ENCODE data around the gene AOC2. TPM values are rescaled to one million over a fixed set of nuclear protein-coding genes. Genes with fewer than 3 reads are reported as not detected.

AOC2 gene
- total and polyA plus RNA-seq, 2 of the 8 experiments (the other 6 are each of a cell fraction or from before 2014, with no cell fraction given), result 4.2 to 4.7 TPM

GRCh38 chr17:42845918-42846593 is 1.7 kb downstream of the AOC2 start:
- CTCF ChIA-PET (ENCODE audit: partially characterized antibody), result interaction anchor here (0.7 to 8.9 kb wide), 14 partner anchors 9 to 130 kb away, joined by 3 to 141 read pairs (median 5); no protein-coding TSS in a partner anchor

More at GRCh38 chr17:42845918-42846593, 1.7 kb downstream of the AOC2 start:
- Histone ChIP-seq H2BK5ac (ENCODE audit: low read depth, low read length) (no peak overlapping the region), H3K14ac (ENCODE audit: insufficient read length) (no peak overlapping the region), H3K23me2 (ENCODE audit: low read depth, low read length) (no peaks in the 10 kb centered on the region), H3K79me2 (ENCODE audit: control insufficient read depth in 1 of 2, insufficient read depth in 2 of 2, low read length in 2 of 2) (no peaks in the 10 kb centered on the region), H3K27ac (ENCODE audit: low read depth, low read length) (no peak overlapping the region), H2BK12ac (ENCODE audit: low read depth, low read length) (no peak overlapping the region), H3K18ac (ENCODE audit: extremely low read depth, low read length) (no peak overlapping the region), H3K36me3 (ENCODE audit: control insufficient read depth in 2 of 4, insufficient read depth in 4 of 4, low read length in 3 of 4) (peaks cover 21 to 44% (median 33%) of the 10 kb centered on the region in 4 experiments), H2BK20ac (ENCODE audit: low read length) (no peak overlapping the region), H3K23ac (ENCODE audit: insufficient read length) (no peak overlapping the region), H4K5ac (ENCODE audit: insufficient read length, low read depth, low read length) (no peak overlapping the region), H3K27me3 (replicated peaks in 1 of 4; ENCODE audit: control insufficient read depth in 3 of 4, extremely low read depth in 1 of 4, insufficient read depth in 3 of 4, low read length in 3 of 4) (no peaks in the 10 kb centered on the region; a peak in 1 of 7 replicates), H2BK15ac (ENCODE audit: low read length) (no peak overlapping the region), H3K56ac (replicated peaks; ENCODE audit: insufficient read length, low read depth, low read length) (no peak overlapping the region), H3K9me3 (ENCODE audit: insufficient read depth in 2 of 2, low read depth in 1 of 2, low read length in 1 of 2) (no peaks in the 10 kb centered on the region), H3K9ac (replicated peaks in 1 of 4; ENCODE audit: extremely low read depth in 1 of 4, low read depth in 3 of 4, low read length in 3 of 4) (no peak overlapping the region), H3K4me2 (ENCODE audit: insufficient read depth in 1 of 2, low read depth in 2 of 2, low read length in 2 of 2) (no peak overlapping the region), H4K8ac (ENCODE audit: extremely low read depth, insufficient read depth, low read length) (no peak overlapping the region; the same call in 1 of the 2 replicates), H2BK120ac (replicated peaks; ENCODE audit: low read depth, low read length) (no peak overlapping the region), H4K91ac (replicated peaks; ENCODE audit: insufficient read length, low read length) (no peak overlapping the region), H3K4me3 (ENCODE audit: extremely low read depth in 1 of 4, insufficient read depth in 2 of 4, low read depth in 3 of 4, low read length in 4 of 4) (no peak overlapping the region), H4K20me1 (replicated peaks in 1 of 2; ENCODE audit: control insufficient read depth in 1 of 2, insufficient read depth in 2 of 2, low read length in 2 of 2) (peaks cover 13 to 19% of the 10 kb centered on the region in 2 experiments), H2AK5ac (ENCODE audit: low read depth, low read length) (no peak overlapping the region), H3K4me1 (replicated peaks in 1 of 4; ENCODE audit: control insufficient read depth in 3 of 4, insufficient read depth in 4 of 4, low read length in 3 of 4) (no peaks in the 10 kb centered on the region; a peak in 1 of 7 replicates), H2AFZ (ENCODE audit: low read length) (no peak overlapping the region), H3K4ac (replicated peaks; ENCODE audit: insufficient read length, low read depth, low read length) (no peak overlapping the region), H3K79me1 (ENCODE audit: low read depth, low read length) (no peaks in the 10 kb centered on the region)
- FAIRE-seq (no peak), DNase-seq (ENCODE audit: low read depth in 1 of 2, low spot score in 2 of 2) (no peak)
- POLR2A ChIA-PET (ENCODE audit: partially characterized antibody), result interaction anchor here (0.5 to 10.4 kb wide), 19 partner anchors 9 to 168 kb away, joined by 3 to 111 read pairs (median 4); partner anchors contain the start of genes PSME3 and RPL27
- peak; percentile 25; the same call in 1 of the 2 replicates for TF ChIP-seq POLR2AphosphoS5 (IDR thresholded peaks at IDR 0.05; ENCODE audit: low read depth, low read length)
- TF ChIP-seq, protein P1, sequence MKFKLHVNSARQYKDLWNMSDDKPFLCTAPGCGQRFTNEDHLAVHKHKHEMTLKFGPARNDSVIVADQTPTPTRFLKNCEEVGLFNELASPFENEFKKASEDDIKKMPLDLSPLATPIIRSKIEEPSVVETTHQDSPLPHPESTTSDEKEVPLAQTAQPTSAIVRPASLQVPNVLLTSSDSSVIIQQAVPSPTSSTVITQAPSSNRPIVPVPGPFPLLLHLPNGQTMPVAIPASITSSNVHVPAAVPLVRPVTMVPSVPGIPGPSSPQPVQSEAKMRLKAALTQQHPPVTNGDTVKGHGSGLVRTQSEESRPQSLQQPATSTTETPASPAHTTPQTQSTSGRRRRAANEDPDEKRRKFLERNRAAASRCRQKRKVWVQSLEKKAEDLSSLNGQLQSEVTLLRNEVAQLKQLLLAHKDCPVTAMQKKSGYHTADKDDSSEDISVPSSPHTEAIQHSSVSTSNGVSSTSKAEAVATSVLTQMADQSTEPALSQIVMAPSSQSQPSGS (IDR thresholded peaks at IDR 0.05; ENCODE audit: low read length), result no peak
- WGBS, 2 experiments (ENCODE audit: extremely low coverage in 1 of 2, insufficient coverage in 1 of 2, insufficient read length in 1 of 2, insufficient replicate concordance in 2 of 2, low coverage in 1 of 2, low lambda C conversion rate in 2 of 2, missing lambda C conversion rate in 1 of 2), result 82% methylated on average over 6 of the region's 7 CpGs; no CpG with 5 or more reads in 1 of the 2 experiments
